HepG2 (cell line): ENCODE results near the gene NBPF3. TPM values are rescaled to one million over a fixed set of nuclear protein-coding genes. Genes with fewer than 3 reads are reported as not detected.

Experiments used
- ATF7-NPFF ChIP-seq: sonication (generic); formaldehyde crosslinking; IDR thresholded peaks from 2 replicates; pipeline ENCODE4 v1.8.1; 2023; ENCODE audit warnings: mild to moderate bottlenecking, low read depth, missing genetic modification reagents, moderate library complexity
- DPF2 ChIP-seq: sonication (generic); formaldehyde crosslinking; IDR thresholded peaks from 2 replicates; pipeline ENCODE4 v1.4.0; 2020; ENCODE audit warnings: mild to moderate bottlenecking, low read depth, missing genetic modification reagents, borderline replicate concordance
- FOSL2 ChIP-seq: sonication (generic); formaldehyde crosslinking; IDR thresholded peaks from 2 replicates; pipeline ENCODE4 v1.4.0; 2020; ENCODE audit warnings: missing genetic modification reagents
- HNRNPL ChIP-seq: fragments of 200-400 bp; formaldehyde crosslinking; IDR thresholded peaks from 2 replicates; pipeline ENCODE4 v1.6.1; 2017; ENCODE audit warnings: mild to moderate bottlenecking, low read depth, low read length
- MED8 ChIP-seq: sonication (generic); formaldehyde crosslinking; IDR thresholded peaks from 2 replicates; pipeline ENCODE4 v1.8.1; 2023; ENCODE audit warnings: mild to moderate bottlenecking, missing genetic modification reagents; ENCODE audit not compliant: insufficient replicate concordance
- NFKB2 ChIP-seq: sonication (generic); formaldehyde crosslinking; IDR thresholded peaks from 2 replicates; pipeline ENCODE4 v1.4.0; 2020; ENCODE audit warnings: missing genetic modification reagents, borderline replicate concordance
- NKX3-1 ChIP-seq: sonication (generic); formaldehyde crosslinking; IDR thresholded peaks from 2 replicates; pipeline ENCODE4 v1.5.0; 2020; ENCODE audit warnings: missing genetic modification reagents
- NR2F6 ChIP-seq, 2 experiments: IDR thresholded peaks; 2 replicates each; pipeline ENCODE4 v1.6.1; 2016; ENCODE audit warnings: antibody characterized with exemption in 1 of 2, mild to moderate bottlenecking in 1 of 2
- ONECUT2 ChIP-seq: sonication (generic); formaldehyde crosslinking; IDR thresholded peaks from 2 replicates; pipeline ENCODE4 v1.4.0; 2020; ENCODE audit warnings: missing genetic modification reagents
- PAXIP1 ChIP-seq: sonication (generic); formaldehyde crosslinking; conservative IDR thresholded peaks from 2 replicates; pipeline ENCODE4 v1.4.0; 2020; ENCODE audit warnings: mild to moderate bottlenecking, missing genetic modification reagents, moderate library complexity
- SP1 ChIP-seq, 2 experiments: fragments of 450-650 bp in 1 of 2; sonication (generic) in 1 of 2; formaldehyde crosslinking in 1 of 2; IDR thresholded peaks; 2 replicates each; pipeline versions ENCODE4 v1.4.0 to v1.6.1; 2016 to 2020; ENCODE audit warnings: missing genetic modification reagents in 1 of 2
- TBX3 ChIP-seq: fragments of 450-650 bp; IDR thresholded peaks from 2 replicates; pipeline ENCODE4 v1.6.1; 2017; ENCODE audit warnings: antibody characterized with exemption, mild to moderate bottlenecking, inconsistent platforms, borderline replicate concordance
- U2AF2 ChIP-seq: fragments of 200-400 bp; formaldehyde crosslinking; IDR thresholded peaks from 2 replicates; pipeline ENCODE4 v1.6.1; 2017; ENCODE audit warnings: low read depth, mild to moderate bottlenecking, low read length
- ZNF256 ChIP-seq: sonication (generic); formaldehyde crosslinking; conservative IDR thresholded peaks from 2 replicates; pipeline ENCODE4 v1.4.0; 2020; ENCODE audit warnings: missing genetic modification reagents
- ZNF382 ChIP-seq: sonication (generic); formaldehyde crosslinking; IDR thresholded peaks from 2 replicates; pipeline ENCODE4 v1.5.0; 2020; ENCODE audit warnings: missing genetic modification reagents, mild to moderate bottlenecking, borderline replicate concordance
- ZNF451 ChIP-seq: sonication (generic); formaldehyde crosslinking; IDR thresholded peaks from 2 replicates; pipeline ENCODE4 v1.5.0; 2020; ENCODE audit warnings: mild to moderate bottlenecking, missing genetic modification reagents
- ZNF501 ChIP-seq: sonication (generic); formaldehyde crosslinking; IDR thresholded peaks from 2 replicates; pipeline ENCODE4 v1.5.1; 2020; ENCODE audit warnings: mild to moderate bottlenecking, moderate library complexity, missing genetic modification reagents
- ZNF598 ChIP-seq: sonication (generic); formaldehyde crosslinking; IDR thresholded peaks from 2 replicates; pipeline ENCODE4 v1.5.1; 2020; ENCODE audit warnings: mild to moderate bottlenecking, missing genetic modification reagents, borderline replicate concordance
- ZNF605 ChIP-seq: sonication (generic); formaldehyde crosslinking; IDR thresholded peaks from 2 replicates; pipeline ENCODE4 v1.8.0; 2022; ENCODE audit warnings: mild to moderate bottlenecking, missing genetic modification reagents
- ZNF709 ChIP-seq: sonication (generic); formaldehyde crosslinking; IDR thresholded peaks from 2 replicates; pipeline ENCODE4 v1.5.0; 2020; ENCODE audit warnings: mild to moderate bottlenecking, missing genetic modification reagents
- polyA plus RNA-seq, 8 experiments: library from polyadenylated mRNA; depleted of rRNA in 3 of 8; stranded (reverse) in 7 of 8; unstranded in 1 of 8; fragments of >200 nt; fragmentation: Illumina TruSeq in 4 of 8; extraction: Trizol in 4 of 8; gene quantifications; 2 replicates each; pipeline versions ENCODE4 v1.2.1 to v1.2.3, GENCODE V29; 2011 to 2016; ENCODE audit warnings: low read depth in 4 of 8, missing spikeins in 1 of 8, mixed read lengths in 1 of 8; ENCODE audit not compliant: insufficient read depth in 1 of 8
- total RNA-seq, 5 experiments: library from RNA; depleted of rRNA; stranded (reverse); fragments of >200 nt; fragmentation: Illumina TruSeq; extraction: Trizol; gene quantifications; 2 replicates each; pipeline ENCODE4 v1.2.3, GENCODE V29; 2016; ENCODE audit warnings: low read depth in 1 of 5
- TF ChIP-seq, protein P1 (sequence below): IDR thresholded peaks from 2 replicates; pipeline ENCODE4 v1.6.1; 2016; ENCODE audit warnings: low read depth, borderline replicate concordance
- TF ChIP-seq, protein P2 (sequence below): sonication (generic); formaldehyde crosslinking; IDR thresholded peaks from 2 replicates; pipeline ENCODE4 v1.8.1; 2023; ENCODE audit warnings: mild to moderate bottlenecking, inconsistent platforms, moderate library complexity, missing genetic modification reagents, borderline replicate concordance
- TF ChIP-seq, protein P3 (sequence below): sonication (generic); formaldehyde crosslinking; IDR thresholded peaks from 2 replicates; pipeline ENCODE4 v1.8.1; 2022; ENCODE audit warnings: mild to moderate bottlenecking, missing genetic modification reagents

NBPF3 gene
- total and polyA plus RNA-seq, 2 of the 13 experiments (the other 11 are each of a cell fraction or from before 2014, with no cell fraction given) = 3.5 to 4.9 TPM

- TF ChIP-seq, protein P1, sequence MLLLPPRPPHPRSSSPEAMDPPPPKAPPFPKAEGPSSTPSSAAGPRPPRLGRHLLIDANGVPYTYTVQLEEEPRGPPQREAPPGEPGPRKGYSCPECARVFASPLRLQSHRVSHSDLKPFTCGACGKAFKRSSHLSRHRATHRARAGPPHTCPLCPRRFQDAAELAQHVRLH (CRISPR knock-in tag) = peak; percentile 48; the same call in 1 of the 2 replicates
- no peak for TF ChIP-seq U2AF2
- TF ChIP-seq DPF2 (CRISPR knock-in tag) = no peak
- no peak for TF ChIP-seq NR2F6 (IDR thresholded peaks at IDR 0.05)
- TF ChIP-seq NR2F6 (CRISPR knock-in tag; IDR thresholded peaks at IDR 0.05) = no peak
- TF ChIP-seq, protein P2, sequence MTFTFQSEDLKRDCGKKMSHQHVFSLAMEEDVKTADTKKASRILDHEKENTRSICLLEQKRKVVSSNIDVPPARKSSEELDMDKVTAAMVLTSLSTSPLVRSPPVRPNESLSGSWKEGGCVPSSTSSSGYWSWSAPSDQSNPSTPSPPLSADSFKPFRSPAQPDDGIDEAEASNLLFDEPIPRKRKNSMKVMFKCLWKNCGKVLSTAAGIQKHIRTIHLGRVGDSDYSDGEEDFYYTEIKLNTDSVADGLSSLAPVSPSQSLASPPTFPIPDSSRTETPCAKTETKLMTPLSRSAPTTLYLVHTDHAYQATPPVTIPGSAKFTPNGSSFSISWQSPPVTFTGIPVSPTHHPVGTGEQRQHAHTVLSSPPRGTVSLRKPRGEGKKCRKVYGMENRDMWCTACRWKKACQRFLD (CRISPR knock-in tag) = peak; percentile 25; the same call in 1 of the 2 replicates
- TF ChIP-seq NKX3-1 = no peak
- TF ChIP-seq, protein P3, sequence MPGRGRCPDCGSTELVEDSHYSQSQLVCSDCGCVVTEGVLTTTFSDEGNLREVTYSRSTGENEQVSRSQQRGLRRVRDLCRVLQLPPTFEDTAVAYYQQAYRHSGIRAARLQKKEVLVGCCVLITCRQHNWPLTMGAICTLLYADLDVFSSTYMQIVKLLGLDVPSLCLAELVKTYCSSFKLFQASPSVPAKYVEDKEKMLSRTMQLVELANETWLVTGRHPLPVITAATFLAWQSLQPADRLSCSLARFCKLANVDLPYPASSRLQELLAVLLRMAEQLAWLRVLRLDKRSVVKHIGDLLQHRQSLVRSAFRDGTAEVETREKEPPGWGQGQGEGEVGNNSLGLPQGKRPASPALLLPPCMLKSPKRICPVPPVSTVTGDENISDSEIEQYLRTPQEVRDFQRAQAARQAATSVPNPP (CRISPR knock-in tag) = 0 out of 2 replicates have a peak, but pooled peaks have one; percentile 37
- peak; percentile 67; the same call in 1 of the 2 replicates for TF ChIP-seq ZNF598 (CRISPR knock-in tag)
- TF ChIP-seq MED8 (CRISPR knock-in tag) = no peak
- TF ChIP-seq HNRNPL = no peak
- no peak for TF ChIP-seq ONECUT2 (CRISPR knock-in tag)
- 0 out of 2 replicates have a peak, but pooled peaks have one; percentile 55 for TF ChIP-seq ZNF256
- TF ChIP-seq ZNF451 (CRISPR knock-in tag) = peak; percentile 58; the same call in 1 of the 2 replicates
- peak; percentile 50; the same call in 1 of the 2 replicates for TF ChIP-seq ZNF605
- TF ChIP-seq ATF7-NPFF = 0 out of 2 replicates have a peak, but pooled peaks have one; percentile 33
- TF ChIP-seq SP1 (IDR thresholded peaks at IDR 0.05) = no peak
- TF ChIP-seq SP1 (CRISPR knock-in tag; IDR thresholded peaks at IDR 0.05) = no peak
- no peak for TF ChIP-seq TBX3
- no peak for TF ChIP-seq ZNF382 (CRISPR knock-in tag)
- TF ChIP-seq ZNF501 (CRISPR knock-in tag) = 0 out of 2 replicates have a peak, but pooled peaks have one; percentile 23
- no peak for TF ChIP-seq FOSL2 (CRISPR knock-in tag)
- no peak; the same call in 1 of the 2 replicates for TF ChIP-seq NFKB2 (CRISPR knock-in tag)
- no peak for TF ChIP-seq ZNF709 (CRISPR knock-in tag)
- no peak for TF ChIP-seq PAXIP1 (CRISPR knock-in tag)
Observed at GRCh38 chr1:21439721-21440629, at the start of gene NBPF3 (continued).
